GM12878 (cell line): Measurements from ENCODE around the gene SELP. TPM values are rescaled to one million over a fixed set of nuclear protein-coding genes. Genes with fewer than 3 reads are reported as not detected.

Experiments
- ATAC-seq: fragments of 200-7000 bp; cut with Tn5 transposase; 3 replicates; pipeline ENCODE4 v1.9.1; 2020; ENCODE audit warnings: mild to moderate bottlenecking, moderate library complexity
- BruUV-seq: library from RNA; stranded (reverse); fragments of 400-500 nt; replicated peaks from 2 replicates; lab custom pipeline; 2021; lab: Mats Ljungman, UMichigan
- CTCF ChIA-PET: fragments of 300-600 bp; sonication (Branson Sonifier 250); formaldehyde crosslinking; extraction: SDS; loops from one replicate; lab custom pipeline; 2021; ENCODE audit warnings: inconsistent platforms; lab: Yijun Ruan, JAX
- POLR2A ChIA-PET: fragments of 350-600 bp; formaldehyde crosslinking; extraction: SDS; loops from one replicate; lab custom pipeline; 2021; ENCODE audit warnings: inconsistent platforms; lab: Charles Lee
- RAD21 ChIA-PET: fragments of 300-600 bp; sonication (Branson Sonifier 250); formaldehyde crosslinking; loops from one replicate; lab custom pipeline; 2023; ENCODE audit warnings: antibody characterized with exemption; ENCODE audit not compliant: unreplicated experiment; lab: Charles Lee
- SMC1A ChIA-PET: fragments of 300-600 bp; sonication (Branson Sonifier 250); formaldehyde crosslinking; loops from one replicate; lab custom pipeline; 2023; ENCODE audit not compliant: unreplicated experiment, uncharacterized antibody; lab: Charles Lee
- DNase-seq: peaks from one replicate; pipeline ENCODE4 v3.0.0-alpha.2; 2011; ENCODE audit warnings: low read depth, low spot score
- FAIRE-seq: peaks from 3 replicates; lab custom pipeline; 2011; peaks lifted over from hg19 to GRCh38; lab: Jason Lieb, UNC
- H2AFZ ChIP-seq: 2 replicates; pipeline ENCODE4 v1.6.0; 2011; ENCODE audit warnings: low read depth, low read length, control low read depth; ENCODE audit not compliant: control insufficient read depth
- H3K27ac ChIP-seq: 2 replicates; pipeline ENCODE4 v1.5.1; 2011; ENCODE audit warnings: control low read depth; ENCODE audit not compliant: control insufficient read depth, insufficient read depth
- H3K27me3 ChIP-seq, 2 experiments: replicated peaks in 1 of 2; 2 replicates each; pipeline versions ENCODE4 v1.6.0 to v1.6.1; 2011; ENCODE audit warnings: low read length in 1 of 2; ENCODE audit not compliant: control insufficient read depth in 2 of 2, insufficient read depth in 2 of 2
- H3K36me3 ChIP-seq, 2 experiments: 2 replicates each; pipeline ENCODE4 v1.5.1; 2011; ENCODE audit warnings: low read length in 1 of 2; ENCODE audit not compliant: control insufficient read depth in 2 of 2, insufficient read depth in 2 of 2
- H3K4me1 ChIP-seq: 2 replicates; pipeline ENCODE4 v1.6.1; 2011; ENCODE audit warnings: mild to moderate bottlenecking, low read length, moderate library complexity, mixed read lengths; ENCODE audit not compliant: control insufficient read depth, insufficient read depth
- H3K4me2 ChIP-seq: 2 replicates; pipeline ENCODE4 v1.6.0; 2011; ENCODE audit warnings: control low read depth; ENCODE audit not compliant: control insufficient read depth, insufficient read depth
- H3K4me3 ChIP-seq: fragments of 200-600 bp; sonication (generic); 2 replicates; pipeline ENCODE4 v1.5.1; 2016
- H3K79me2 ChIP-seq: 2 replicates; pipeline ENCODE4 v1.6.0; 2011; ENCODE audit warnings: low read length; ENCODE audit not compliant: control insufficient read depth, insufficient read depth
- H3K9ac ChIP-seq: 2 replicates; pipeline ENCODE4 v1.8.0; 2011; ENCODE audit warnings: low read length, control low read depth, mixed read lengths; ENCODE audit not compliant: control insufficient read depth, insufficient read depth
- H3K9me3 ChIP-seq: replicated peaks from 3 replicates; pipeline ENCODE4 v1.5.1; 2011; ENCODE audit warnings: mild to moderate bottlenecking, low read length; ENCODE audit not compliant: control insufficient read depth, insufficient read depth
- H4K20me1 ChIP-seq: 2 replicates; pipeline ENCODE4 v1.6.0; 2011; ENCODE audit not compliant: control insufficient read depth, insufficient read depth
- CREM ChIP-seq: IDR thresholded peaks from 2 replicates; pipeline ENCODE4 v1.6.1; 2014; ENCODE audit warnings: antibody characterized with exemption, low read depth
- SMARCA5 ChIP-seq: fragments of 450-650 bp; IDR thresholded peaks from 2 replicates; pipeline ENCODE4 v1.6.1; 2017; ENCODE audit warnings: mild to moderate bottlenecking
- WGBS: methylation state at CpG from one replicate; pipeline ENCODE4 v1.1.6; 2016; ENCODE audit warnings: low lambda C conversion rate; ENCODE audit not compliant: insufficient replicate concordance, insufficient coverage; ENCODE audit errors: missing lambda C conversion rate; 5-methylcytosine and 5-hydroxymethylcytosine counted together
- in situ Hi-C: fragments of 300-500 bp; cut with MboI; formaldehyde crosslinking; loops from 9 replicates; pipeline ENCODE4 v1.14.3; 2018; ENCODE audit warnings: mixed read lengths
- intact Hi-C: fragments of 100-400 bp; cut with micrococcal nuclease; formaldehyde crosslinking; loops from one replicate; pipeline ENCODE4 v1.14.2; 2022; ENCODE audit not compliant: unreplicated experiment
- polyA plus RNA-seq, 11 experiments: library from polyadenylated mRNA; depleted of rRNA in 4 of 11; unstranded in 6 of 11; stranded (reverse) in 5 of 11; fragments of >200 nt; fragmentation: Nextera tagmentation in 4 of 11; fragmentation: Illumina TruSeq in 1 of 11; extraction: Ambion mirVana in 4 of 11; extraction: Trizol in 1 of 11; gene quantifications; 1 replicate in 1 of 11; 2 replicates in 10 of 11; pipeline versions ENCODE4 v1.2.1 to v1.2.3, GENCODE V29; 2011 to 2016; ENCODE audit warnings: inconsistent platforms in 2 of 11, missing spikeins in 2 of 11, low read depth in 1 of 11
- total RNA-seq, 4 experiments: library from RNA; depleted of rRNA in 3 of 4; stranded (reverse); fragments of >200 nt in 3 of 4; fragmentation: Illumina TruSeq in 1 of 4; extraction: Trizol in 1 of 4; gene quantifications; 2 replicates each; pipeline versions ENCODE4 v1.2.1 to v1.2.3, GENCODE V29; 2013 to 2021
- TF ChIP-seq, protein P1 (sequence below): IDR thresholded peaks from 2 replicates; pipeline ENCODE4 v1.6.1; 2012; ENCODE audit warnings: low read depth, low read length, improper control_type of control experiment
- TF ChIP-seq, protein P2 (sequence below): fragments of 450-650 bp; IDR thresholded peaks from 2 replicates; pipeline ENCODE4 v1.6.1; 2018; ENCODE audit warnings: borderline replicate concordance, mild to moderate bottlenecking; ENCODE audit not compliant: partially characterized antibody

SELP gene
- total and polyA plus RNA-seq, 10 of the 15 experiments (the other 5 are each of a cell fraction or from before 2014, with no cell fraction given), result 0.04 to 0.23 (median 0.06) TPM; not detected in 7

DNA sequence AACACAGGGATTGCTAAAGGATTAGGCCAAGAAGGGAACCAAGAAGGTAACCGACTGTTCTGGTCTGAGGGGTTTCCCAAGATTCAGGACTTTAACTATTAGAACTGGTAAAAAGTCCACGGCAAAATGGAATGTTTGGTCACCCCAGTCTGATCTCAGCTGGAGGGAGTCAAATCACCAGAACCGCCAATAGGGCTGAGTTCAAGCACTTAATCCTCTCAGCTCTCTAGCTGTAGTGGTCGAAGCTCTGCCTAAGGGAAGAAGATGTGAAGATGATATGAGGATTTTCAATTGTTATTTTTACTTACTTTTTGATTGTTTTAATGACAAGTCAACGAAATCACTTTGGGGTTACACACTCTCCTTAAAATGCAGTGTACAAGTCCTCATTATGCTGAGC is 72.8 kb downstream of the SELP start:
- Histone ChIP-seq H3K79me2 (no peaks in the 10 kb centered on the region), H4K20me1 (no peaks in the 10 kb centered on the region), H3K36me3 (no peaks in the 10 kb centered on the region), H3K9ac (no peak overlapping the region), H3K4me1 (no peaks in the 10 kb centered on the region), H3K9me3 (no peaks in the 10 kb centered on the region), H3K4me3 (no peak overlapping the region), H2AFZ (no peak overlapping the region), H3K4me2 (no peak overlapping the region), H3K27me3 (no peaks in the 10 kb centered on the region), H3K27ac (no peak overlapping the region)
- WGBS, result 42% methylated on average over 5 of the region's 5 CpGs
- RAD21 ChIA-PET, result no interaction called here
- CTCF ChIA-PET, result interaction anchor here (1.3 to 3.0 kb wide), 5 partner anchors 9 to 155 kb away, joined by 3 to 12 read pairs (median 6); no protein-coding TSS in a partner anchor
- TF ChIP-seq SMARCA5, result no peak
- TF ChIP-seq, protein P1, sequence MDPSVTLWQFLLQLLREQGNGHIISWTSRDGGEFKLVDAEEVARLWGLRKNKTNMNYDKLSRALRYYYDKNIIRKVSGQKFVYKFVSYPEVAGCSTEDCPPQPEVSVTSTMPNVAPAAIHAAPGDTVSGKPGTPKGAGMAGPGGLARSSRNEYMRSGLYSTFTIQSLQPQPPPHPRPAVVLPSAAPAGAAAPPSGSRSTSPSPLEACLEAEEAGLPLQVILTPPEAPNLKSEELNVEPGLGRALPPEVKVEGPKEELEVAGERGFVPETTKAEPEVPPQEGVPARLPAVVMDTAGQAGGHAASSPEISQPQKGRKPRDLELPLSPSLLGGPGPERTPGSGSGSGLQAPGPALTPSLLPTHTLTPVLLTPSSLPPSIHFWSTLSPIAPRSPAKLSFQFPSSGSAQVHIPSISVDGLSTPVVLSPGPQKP, result no peak
- no peak for TF ChIP-seq CREM
- TF ChIP-seq, protein P2, sequence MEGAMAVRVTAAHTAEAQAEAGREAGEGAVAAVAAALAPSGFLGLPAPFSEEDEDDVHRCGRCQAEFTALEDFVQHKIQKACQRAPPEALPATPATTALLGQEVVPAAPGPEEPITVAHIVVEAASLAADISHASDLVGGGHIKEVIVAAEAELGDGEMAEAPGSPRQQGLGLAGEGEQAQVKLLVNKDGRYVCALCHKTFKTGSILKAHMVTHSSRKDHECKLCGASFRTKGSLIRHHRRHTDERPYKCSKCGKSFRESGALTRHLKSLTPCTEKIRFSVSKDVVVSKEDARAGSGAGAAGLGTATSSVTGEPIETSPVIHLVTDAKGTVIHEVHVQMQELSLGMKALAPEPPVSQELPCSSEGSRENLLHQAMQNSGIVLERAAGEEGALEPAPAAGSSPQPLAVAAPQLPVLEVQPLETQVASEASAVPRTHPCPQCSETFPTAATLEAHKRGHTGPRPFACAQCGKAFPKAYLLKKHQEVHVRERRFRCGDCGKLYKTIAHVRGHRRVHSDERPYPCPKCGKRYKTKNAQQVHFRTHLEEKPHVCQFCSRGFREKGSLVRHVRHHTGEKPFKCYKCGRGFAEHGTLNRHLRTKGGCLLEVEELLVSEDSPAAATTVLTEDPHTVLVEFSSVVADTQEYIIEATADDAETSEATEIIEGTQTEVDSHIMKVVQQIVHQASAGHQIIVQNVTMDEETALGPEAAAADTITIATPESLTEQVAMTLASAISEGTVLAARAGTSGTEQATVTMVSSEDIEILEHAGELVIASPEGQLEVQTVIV, result no peak
- intact Hi-C loops, result no loop called here
- SMC1A ChIA-PET, result interaction anchor here (0.9 to 1.7 kb wide), 3 partner anchors 88 to 192 kb away, joined by 3 to 6 read pairs (median 3); no protein-coding TSS in a partner anchor
- DNase-seq, result no peak
- in situ Hi-C loops, result no loop called here
- POLR2A ChIA-PET, result interaction anchor here (0.6 kb wide), 1 partner anchor 250 kb away, joined by 3 read pairs; no protein-coding TSS in a partner anchor
- FAIRE-seq, result no peak
- ATAC-seq, result no peak
- BruUV-seq, result no TSS peak
